Dendritic cell treated with granulocyte-macrophage colony-stimulating factor and Interleukin-4, amounts not matched to agents 40 ng/mL and 50 ng/mL, for 4 days (primary cell): ENCODE measurements around the gene ATF2.
"Not testable (repeated sequence)": the region's sequence is repeated elsewhere in the genome, so short reads cannot be mapped to it uniquely, and the experiment has no call there.

ENCODE experiments used
- H3K27ac Mint-ChIP-seq: one replicate; pipeline ENCODE4 v1.8.0; 2022; ENCODE audit warnings: mild to moderate bottlenecking, mixed read lengths
- H3K27me3 Mint-ChIP-seq: one replicate; pipeline ENCODE4 v1.8.0; 2022; ENCODE audit warnings: mild to moderate bottlenecking, mixed read lengths
- H3K36me3 Mint-ChIP-seq: one replicate; pipeline ENCODE4 v1.8.0; 2022; ENCODE audit warnings: low read depth, mixed read lengths
- H3K4me1 Mint-ChIP-seq: one replicate; pipeline ENCODE4 v1.8.0; 2022; ENCODE audit warnings: low read depth, mixed read lengths
- H3K4me3 Mint-ChIP-seq: one replicate; pipeline ENCODE4 v1.8.0; 2022; ENCODE audit warnings: mild to moderate bottlenecking, moderate library complexity, mixed read lengths
- H3K9me3 Mint-ChIP-seq: one replicate; pipeline ENCODE4 v1.8.0; 2022; ENCODE audit warnings: mixed read lengths
- intact Hi-C: fragments of 100-400 bp; cut with micrococcal nuclease; formaldehyde crosslinking; loops from one replicate; pipeline ENCODE4 v1.15.0; 2022

Gene ATF2

DNA sequence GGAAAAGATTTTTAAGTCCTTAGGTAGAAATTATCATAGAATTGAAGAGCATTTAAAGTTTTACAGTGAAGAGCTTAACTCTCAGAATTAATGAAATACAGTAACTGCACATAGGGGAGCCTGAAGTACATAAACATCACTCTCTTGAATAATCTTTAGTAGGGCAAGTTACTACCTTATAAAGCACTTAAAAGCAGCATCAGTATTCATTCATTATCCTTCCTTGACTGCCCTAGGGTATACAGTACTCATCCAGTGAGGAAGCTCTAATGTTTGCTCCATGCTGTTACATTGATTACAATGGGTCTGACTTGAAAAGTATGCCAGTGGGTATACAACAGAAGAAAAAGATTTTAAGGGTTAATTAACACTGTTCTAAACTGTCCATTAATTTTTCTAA is 66.5 kb downstream of the ATF2 start:
- Mint-ChIP-seq H3K36me3 (peaks cover 66% of the 10 kb centered on the region), H3K27ac (no peak overlapping the region), H3K9me3 (no peaks in the 10 kb centered on the region), H3K4me3 (no peak overlapping the region), H3K27me3 (no peaks in the 10 kb centered on the region), H3K4me1 (no peaks in the 10 kb centered on the region)
- intact Hi-C loops, result no loop called here

DNA sequence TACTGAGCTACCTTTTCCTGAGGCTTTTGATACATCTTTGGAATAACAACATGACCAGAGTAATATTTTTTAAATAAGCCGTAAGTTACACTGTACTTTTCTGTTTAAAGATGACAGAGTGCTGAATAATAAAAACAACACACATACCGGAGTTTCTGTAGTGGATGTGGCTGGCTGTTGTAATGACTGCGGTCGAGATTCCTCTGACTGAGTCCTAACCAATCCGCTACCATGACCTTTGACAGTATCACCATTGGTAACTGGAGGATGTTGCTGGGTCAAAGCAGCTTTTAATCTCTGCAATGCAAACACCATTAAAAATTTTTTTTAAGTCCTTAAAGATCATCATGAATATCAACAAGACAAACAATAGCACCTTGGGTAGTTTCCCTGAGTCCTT is 70.7 kb downstream of the ATF2 start:
- Mint-ChIP-seq H3K27ac (no peak overlapping the region), H3K4me1 (no peaks in the 10 kb centered on the region), H3K27me3 (no peaks in the 10 kb centered on the region), H3K4me3 (no peak overlapping the region), H3K9me3 (no peaks in the 10 kb centered on the region), H3K36me3 (peaks cover 53% of the 10 kb centered on the region)
- intact Hi-C loops, result no loop called here

DNA sequence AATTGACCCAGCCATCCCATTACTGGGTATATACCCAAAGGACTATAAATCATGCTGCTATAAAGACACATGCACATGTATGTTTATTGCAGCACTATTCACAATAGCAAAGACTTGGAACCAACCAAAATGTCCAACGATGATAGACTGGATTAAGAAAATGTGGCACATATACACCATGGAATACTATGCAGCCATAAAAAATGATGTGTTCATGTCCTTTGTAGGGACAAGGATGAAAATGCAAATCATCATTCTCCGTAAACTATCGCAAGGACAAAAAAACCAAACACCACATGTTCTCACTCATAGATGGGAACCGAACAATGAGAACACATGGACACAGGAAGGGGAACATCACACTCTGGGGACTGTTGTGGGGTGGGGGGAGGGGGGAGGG is 83.9 kb downstream of the ATF2 start:
- H3K27ac Mint-ChIP-seq, H3K4me1 Mint-ChIP-seq, H3K9me3 Mint-ChIP-seq, H3K27me3 Mint-ChIP-seq, intact Hi-C loops, H3K4me3 Mint-ChIP-seq: not testable (repeated sequence)
- peaks cover 58% of the 10 kb centered on the region for H3K36me3 Mint-ChIP-seq

DNA sequence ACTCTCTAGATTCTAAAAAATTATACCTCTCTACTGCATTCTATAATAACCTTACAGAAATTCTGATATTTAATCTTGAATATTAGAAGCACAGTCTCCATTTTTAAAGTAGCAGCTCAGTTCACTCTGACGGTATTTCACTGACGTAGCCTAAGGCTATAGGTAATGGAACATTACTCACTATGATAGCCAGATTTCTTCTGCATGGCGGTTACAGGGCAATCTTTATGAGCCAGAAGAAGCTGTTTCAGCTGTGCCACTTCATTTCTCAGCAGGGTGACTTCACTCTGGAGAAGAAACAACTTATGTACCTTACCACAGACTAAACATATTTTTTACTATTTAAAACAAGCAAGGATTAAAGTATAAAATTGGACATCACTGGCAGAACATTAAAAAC is 87.5 kb downstream of the ATF2 start:
- Mint-ChIP-seq H3K27ac (no peak overlapping the region), H3K9me3 (no peaks in the 10 kb centered on the region), H3K4me3 (no peak overlapping the region), H3K36me3 (peaks cover 56% of the 10 kb centered on the region), H3K4me1 (no peaks in the 10 kb centered on the region), H3K27me3 (no peaks in the 10 kb centered on the region)
- intact Hi-C loops, result no loop called here

DNA sequence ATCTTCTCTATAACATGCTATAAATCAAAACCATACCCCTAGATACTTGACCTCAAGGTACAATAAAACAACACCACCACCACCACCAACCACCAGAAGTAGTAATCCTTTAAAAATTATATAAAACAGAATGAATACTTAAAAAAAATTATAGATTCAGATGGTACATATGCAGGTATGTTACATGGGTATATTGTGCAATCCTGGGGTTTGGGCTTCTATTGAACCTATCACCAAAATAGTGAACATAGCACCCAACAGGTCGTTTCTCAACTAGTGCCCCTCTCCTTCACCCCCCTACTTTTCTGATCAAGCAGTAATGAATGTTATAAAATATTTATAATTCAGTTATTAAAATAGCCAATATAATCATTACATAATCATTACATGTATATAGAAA is 91.7 kb downstream of the ATF2 start:
- Mint-ChIP-seq H3K27me3 (no peaks in the 10 kb centered on the region), H3K4me3 (no peak overlapping the region), H3K4me1 (no peaks in the 10 kb centered on the region), H3K36me3 (peaks cover 59% of the 10 kb centered on the region), H3K9me3 (no peaks in the 10 kb centered on the region), H3K27ac (no peak overlapping the region)
- intact Hi-C loops, result no loop called here

DNA sequence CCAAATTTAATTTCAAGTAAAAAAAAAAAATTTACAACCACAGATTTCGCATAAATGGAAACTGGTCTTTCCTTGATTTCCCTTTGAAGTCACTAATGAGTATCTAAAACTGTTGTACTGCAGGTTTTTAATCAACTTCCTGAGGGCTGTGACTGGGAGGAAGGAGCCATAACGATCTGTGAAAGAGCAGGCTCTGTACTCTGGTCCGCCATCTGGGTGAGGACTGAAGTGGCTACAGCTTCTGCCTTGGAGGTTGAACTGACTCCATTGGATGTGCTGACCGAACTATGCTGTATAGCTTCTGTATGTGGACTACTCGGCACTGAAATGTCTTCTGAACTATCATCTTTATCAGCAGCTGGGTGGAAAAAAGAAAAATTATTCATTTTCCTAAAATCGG is 93.5 kb downstream of the ATF2 start:
- H3K27me3 Mint-ChIP-seq, result no peaks in the 10 kb centered on the region
- H3K27ac Mint-ChIP-seq, result no peak overlapping the region
- no peaks in the 10 kb centered on the region for H3K9me3 Mint-ChIP-seq
- H3K4me3 Mint-ChIP-seq, result no peak overlapping the region
- intact Hi-C loops, result no loop called here
- H3K4me1 Mint-ChIP-seq, result no peaks in the 10 kb centered on the region
- peaks cover 58% of the 10 kb centered on the region for H3K36me3 Mint-ChIP-seq

DNA sequence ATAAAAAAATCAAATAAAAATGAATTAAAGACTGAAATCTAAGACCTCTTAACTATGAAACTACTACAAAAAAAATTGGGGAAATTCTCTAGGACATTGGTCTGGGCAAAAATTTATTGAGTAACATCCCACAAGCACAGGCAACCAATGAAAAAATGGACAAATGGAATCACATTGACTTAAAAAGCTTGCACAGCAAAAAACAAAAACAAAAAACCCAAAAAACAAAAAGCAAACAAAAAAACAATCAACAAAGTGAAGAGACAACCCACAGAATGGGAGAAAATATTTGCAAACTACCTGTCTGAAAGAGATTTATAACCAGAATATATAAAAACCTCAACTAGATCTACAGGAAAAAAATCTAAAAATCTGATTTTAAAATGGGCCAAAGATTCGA is 99.5 kb downstream of the ATF2 start:
- H3K4me1 Mint-ChIP-seq, result no peaks in the 10 kb centered on the region
- H3K9me3 Mint-ChIP-seq, result no peaks in the 10 kb centered on the region
- intact Hi-C loops, result no loop called here
- H3K27ac Mint-ChIP-seq, result no peak overlapping the region
- H3K27me3 Mint-ChIP-seq, result no peaks in the 10 kb centered on the region
- H3K4me3 Mint-ChIP-seq, result no peak overlapping the region
- H3K36me3 Mint-ChIP-seq, result peaks cover 70% of the 10 kb centered on the region

DNA sequence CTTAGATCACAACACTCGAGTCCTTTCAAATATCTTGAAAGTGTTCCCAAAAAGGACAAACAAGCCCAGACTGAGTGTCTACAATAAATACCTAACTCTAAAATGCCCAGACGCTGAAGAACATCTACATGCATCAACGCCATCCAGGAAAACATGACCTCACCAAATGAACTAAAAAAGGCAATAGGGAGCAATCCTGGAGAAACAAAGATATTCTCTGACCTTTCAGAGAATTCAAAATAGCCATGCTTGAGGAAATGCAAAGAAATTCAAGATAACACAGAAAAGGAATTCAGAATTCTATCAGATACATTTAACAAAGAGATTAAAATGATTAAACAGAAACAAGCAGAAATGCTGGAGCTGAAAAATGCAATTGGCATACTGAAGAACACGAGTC is 101.6 kb downstream of the ATF2 start:
- Mint-ChIP-seq H3K4me1 (peaks cover 12% of the 10 kb centered on the region), H3K27ac (no peak overlapping the region)
- intact Hi-C loops, result no loop called here

DNA sequence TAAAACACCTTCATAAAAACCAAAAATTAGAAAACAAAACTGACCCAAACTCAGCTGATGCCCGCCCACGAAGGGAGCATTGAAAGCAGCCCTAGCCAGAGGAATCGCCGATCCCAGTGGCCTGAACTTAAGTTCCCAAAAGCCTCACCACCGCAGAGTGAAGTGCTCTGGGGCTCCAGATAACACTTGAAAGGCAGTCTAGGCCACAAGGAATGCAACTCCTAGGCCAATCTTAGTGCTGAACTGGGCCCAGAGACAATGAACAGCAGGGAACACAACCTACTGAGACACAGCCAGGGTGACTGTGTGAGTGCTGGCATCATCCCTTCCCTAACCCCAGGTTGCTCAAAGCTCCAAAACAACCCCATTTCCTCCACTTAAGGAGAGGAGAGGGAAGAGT is 103.2 kb downstream of the ATF2 start:
- no peak overlapping the region for H3K27ac Mint-ChIP-seq

More for the DNA sequence above, 101.6 kb downstream of the ATF2 start:
- H3K9me3 Mint-ChIP-seq, result no peaks in the 10 kb centered on the region
- H3K27me3 Mint-ChIP-seq, result no peaks in the 10 kb centered on the region
- peaks cover 62% of the 10 kb centered on the region for H3K36me3 Mint-ChIP-seq
- H3K4me3 Mint-ChIP-seq, result no peak overlapping the region

DNA sequence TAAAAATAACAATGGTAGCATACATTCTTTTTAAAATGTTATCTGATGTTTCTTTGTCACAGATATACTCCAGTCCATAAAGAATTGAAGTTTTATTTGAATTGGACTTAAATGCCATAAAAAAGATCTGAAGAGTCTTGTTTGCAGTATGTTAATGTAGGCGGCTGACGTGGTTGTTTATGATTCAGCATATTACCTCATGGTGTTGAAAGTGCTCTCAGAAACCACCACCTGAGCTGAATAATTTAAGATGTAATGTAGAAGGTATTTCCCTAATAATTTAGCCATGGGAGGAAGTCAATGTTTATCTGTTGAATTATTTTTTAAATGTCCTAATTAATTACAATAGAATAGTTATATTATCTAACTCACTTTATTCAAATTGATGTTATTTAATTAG is 104.3 kb downstream of the ATF2 start:
- H3K27ac Mint-ChIP-seq, result no peak overlapping the region
- no peak overlapping the region for H3K4me3 Mint-ChIP-seq
- no peaks in the 10 kb centered on the region for H3K27me3 Mint-ChIP-seq
- intact Hi-C loops, result no loop called here
- H3K36me3 Mint-ChIP-seq, result peaks cover 67% of the 10 kb centered on the region
- peaks cover 18% of the 10 kb centered on the region for H3K4me1 Mint-ChIP-seq
- no peaks in the 10 kb centered on the region for H3K9me3 Mint-ChIP-seq

More for the DNA sequence above, 103.2 kb downstream of the ATF2 start:
- intact Hi-C loops, result no loop called here
- no peaks in the 10 kb centered on the region for H3K27me3 Mint-ChIP-seq
- no peaks in the 10 kb centered on the region for H3K9me3 Mint-ChIP-seq
- H3K4me3 Mint-ChIP-seq, result no peak overlapping the region
- peaks cover 18% of the 10 kb centered on the region for H3K4me1 Mint-ChIP-seq
- H3K36me3 Mint-ChIP-seq, result peaks cover 64% of the 10 kb centered on the region

DNA sequence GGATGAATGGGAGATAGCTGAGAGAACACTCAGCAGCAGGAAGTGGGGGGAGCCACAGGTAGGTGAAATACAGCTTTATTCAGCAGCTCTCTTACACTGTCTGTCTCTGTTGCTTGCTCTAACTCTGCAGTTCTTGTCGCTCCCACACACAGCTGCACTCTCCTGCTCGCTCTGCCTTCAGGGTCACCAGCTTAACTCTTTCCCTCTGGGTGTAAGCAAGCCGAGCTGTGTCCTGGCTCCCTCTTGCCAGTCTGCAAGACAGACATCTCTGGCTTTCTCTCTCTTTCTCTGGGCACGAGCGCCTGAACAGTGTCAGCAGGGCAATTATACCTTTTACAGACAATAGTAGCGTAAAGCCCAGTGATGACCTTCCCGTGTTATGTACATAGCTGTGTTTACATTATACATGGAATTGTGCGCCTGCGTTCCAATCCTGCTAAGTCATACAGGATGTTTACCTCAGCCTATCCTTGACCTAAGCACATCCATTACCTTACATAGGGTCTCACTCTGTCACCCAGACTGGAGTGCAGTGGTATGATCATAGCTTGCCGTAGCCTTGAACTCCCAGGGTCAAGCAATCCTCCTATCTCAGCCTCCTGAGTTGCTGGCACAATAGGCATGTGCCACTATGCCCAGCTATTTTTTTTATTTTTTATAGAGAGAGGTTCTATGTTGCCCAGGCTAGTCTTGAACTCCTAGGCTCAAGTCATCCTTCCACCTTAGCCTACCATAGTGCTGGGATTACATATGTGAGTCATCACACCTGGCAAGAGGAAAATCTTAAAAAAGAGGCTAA is 105.0 kb downstream of the ATF2 start:
- Mint-ChIP-seq H3K4me1 (peaks cover 18% of the 10 kb centered on the region), H3K36me3 (peaks cover 59% of the 10 kb centered on the region), H3K4me3 (no peak overlapping the region), H3K9me3 (no peaks in the 10 kb centered on the region), H3K27me3 (no peaks in the 10 kb centered on the region), H3K27ac (no peak overlapping the region)
- intact Hi-C loops, result no loop called here

DNA sequence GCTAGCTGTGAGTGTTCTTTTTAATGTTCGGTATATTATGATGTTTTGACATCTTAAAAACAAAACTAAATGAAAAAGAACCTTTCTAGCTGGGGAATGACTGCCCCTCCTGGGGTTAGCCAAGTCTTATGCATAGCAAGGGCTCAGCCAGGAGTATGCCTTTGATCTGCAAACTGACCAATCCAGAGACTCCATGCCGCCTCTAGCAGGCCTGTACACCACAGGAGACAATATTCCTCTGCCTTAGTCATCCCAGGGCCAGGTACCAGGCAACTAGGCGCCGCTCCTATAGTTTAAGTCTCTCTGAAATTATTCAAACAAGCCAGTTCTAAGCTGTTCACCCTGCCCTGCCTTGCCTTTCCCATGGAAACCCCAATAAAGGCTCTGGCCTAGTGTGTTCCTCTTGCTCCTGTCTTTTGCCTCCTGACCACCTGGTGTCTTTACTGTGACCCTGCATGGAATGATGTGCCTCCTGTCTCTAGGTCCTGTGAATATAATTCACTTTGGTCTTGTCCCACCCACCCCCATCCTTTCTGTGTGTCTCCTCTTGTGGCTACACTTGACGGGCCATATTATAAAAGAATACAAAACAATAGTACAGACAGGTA is 110.8 kb downstream of the ATF2 start:
- intact Hi-C loops, result no loop called here
- H3K9me3 Mint-ChIP-seq, result no peaks in the 10 kb centered on the region
- peaks cover 12% of the 10 kb centered on the region for H3K4me1 Mint-ChIP-seq
- H3K4me3 Mint-ChIP-seq, result no peak overlapping the region
- H3K27me3 Mint-ChIP-seq, result no peaks in the 10 kb centered on the region
- H3K27ac Mint-ChIP-seq, result no peak overlapping the region
- peaks cover 19% of the 10 kb centered on the region for H3K36me3 Mint-ChIP-seq

DNA sequence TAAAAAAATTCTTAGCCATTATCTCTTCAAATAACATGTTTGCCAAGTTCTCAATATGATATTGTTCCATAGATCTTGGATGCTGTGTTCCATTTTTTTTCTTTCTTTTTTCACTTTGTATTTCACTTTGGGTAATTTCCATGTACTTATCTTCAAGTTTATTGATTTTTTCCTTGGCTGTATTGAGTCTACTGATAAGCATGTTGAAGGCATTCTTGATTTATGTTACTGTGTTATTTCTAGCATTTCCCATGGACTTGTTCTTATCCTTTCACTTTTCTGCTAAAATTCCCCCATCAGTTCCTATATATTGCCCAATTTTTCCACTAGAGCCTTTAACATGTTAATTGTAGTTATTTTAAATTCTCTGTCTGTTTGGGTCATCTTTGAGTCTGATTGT is 112.0 kb downstream of the ATF2 start:
- Mint-ChIP-seq H3K36me3 (peaks cover 20% of the 10 kb centered on the region), H3K27me3 (no peaks in the 10 kb centered on the region), H3K4me1 (peaks cover 2% of the 10 kb centered on the region), H3K27ac (no peak overlapping the region), H3K9me3 (no peaks in the 10 kb centered on the region), H3K4me3 (no peak overlapping the region)
- intact Hi-C loops, result no loop called here

DNA sequence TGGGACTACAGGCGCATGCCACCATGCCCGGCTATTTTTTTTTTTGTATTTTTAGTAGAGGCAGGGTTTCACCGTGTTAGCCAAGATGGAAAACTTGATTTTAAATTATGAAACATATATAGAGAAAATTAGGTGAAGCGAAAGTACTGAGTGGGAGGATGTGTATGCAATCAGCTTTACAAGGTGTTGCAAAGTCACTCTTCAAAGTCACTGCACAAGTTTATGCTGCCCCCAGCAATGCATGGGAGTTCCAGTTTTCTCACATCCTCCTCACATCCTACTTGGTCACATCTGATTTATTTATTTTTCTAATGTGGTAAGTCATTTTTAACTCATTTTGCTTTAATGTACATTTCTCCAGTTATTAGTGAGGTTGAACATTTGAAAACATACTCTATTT is 113.7 kb downstream of the ATF2 start:
- intact Hi-C loops, result no loop called here
- H3K27me3 Mint-ChIP-seq, result no peaks in the 10 kb centered on the region

DNA sequence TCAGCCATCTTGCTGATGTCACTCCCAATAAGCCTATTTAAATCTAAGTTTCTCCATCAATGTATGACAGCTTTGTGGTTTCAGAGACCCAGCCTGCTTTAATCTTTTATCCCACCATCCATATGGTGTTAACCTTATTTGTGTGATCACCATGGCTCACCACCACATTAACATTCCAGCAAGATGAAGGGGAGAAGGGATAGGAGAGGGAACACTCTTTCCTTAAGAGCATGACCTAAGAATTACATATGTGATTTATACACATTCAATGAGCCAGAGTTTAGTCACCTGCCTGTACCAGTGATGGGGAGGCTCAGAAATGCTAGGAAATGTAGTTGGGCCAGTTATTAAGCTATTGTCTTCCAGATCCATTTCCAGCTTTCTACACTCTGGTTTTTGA is 118.3 kb downstream of the ATF2 start:
- intact Hi-C loops, result no loop called here

More for the DNA sequence above, 113.7 kb downstream of the ATF2 start:
- no peak overlapping the region for H3K27ac Mint-ChIP-seq
- peaks cover 2% of the 10 kb centered on the region for H3K4me1 Mint-ChIP-seq
- H3K36me3 Mint-ChIP-seq, result peaks cover 16% of the 10 kb centered on the region
- H3K9me3 Mint-ChIP-seq, result no peaks in the 10 kb centered on the region
- no peak overlapping the region for H3K4me3 Mint-ChIP-seq

More for the DNA sequence above, 118.3 kb downstream of the ATF2 start:
- no peak overlapping the region for H3K27ac Mint-ChIP-seq
- no peaks in the 10 kb centered on the region for H3K9me3 Mint-ChIP-seq
- peaks cover 11% of the 10 kb centered on the region for H3K36me3 Mint-ChIP-seq
- no peaks in the 10 kb centered on the region for H3K27me3 Mint-ChIP-seq
- peaks cover 15% of the 10 kb centered on the region for H3K4me1 Mint-ChIP-seq
- no peak overlapping the region for H3K4me3 Mint-ChIP-seq
